ENCODE data around the gene KCNJ11. TPM values are rescaled to one million over a fixed set of nuclear protein-coding genes. Genes with fewer than 3 reads are reported as not detected.

Gene KCNJ11
- total and polyA plus RNA-seq, 2 experiments from 2014 or later = 0.31 to 10.5 TPM

GRCh38 chr11:17389957-17390649 is 1.6 kb upstream of the KCNJ11 start:
- no peaks in the 10 kb centered on the region for H3K9me2 ChIP-seq (replicated peaks; ENCODE audit: insufficient read depth)
- H2AFZ ChIP-seq = no peak overlapping the region
- no peak overlapping the region for H3K27ac ChIP-seq
- no peaks in the 10 kb centered on the region for H3K36me3 ChIP-seq (replicated peaks; ENCODE audit: insufficient read depth, low read depth)
- 71% methylated on average over 10 of the region's 10 CpGs for WGBS (ENCODE audit: low lambda C conversion rate, missing lambda C conversion rate)
- H4K20me1 ChIP-seq (ENCODE audit: insufficient read depth, poor library complexity, severe bottlenecking) = no peaks in the 10 kb centered on the region
- TF ChIP-seq CTCF (IDR thresholded peaks at IDR 0.05; ENCODE audit: poor library complexity) = no peak
- TF ChIP-seq EZH2 (IDR thresholded peaks at IDR 0.05; ENCODE audit: borderline replicate concordance) = no peak
- no peak for TF ChIP-seq EZH2phosphoT487 (IDR thresholded peaks at IDR 0.05; ENCODE audit: low read depth, severe bottlenecking, unreplicated experiment)
- DNase-seq (ENCODE audit: low spot score) = no peak
- peak overlapping the region; percentile 89 for H3K4me2 ChIP-seq
- H3K9me3 ChIP-seq (ENCODE audit: low read depth) = no peaks in the 10 kb centered on the region
- no peaks in the 10 kb centered on the region for H3K4me1 ChIP-seq (ENCODE audit: insufficient read depth)
- H3K27me3 ChIP-seq = no peaks in the 10 kb centered on the region
- no peak overlapping the region for H3K4me3 ChIP-seq
- no peaks in the 10 kb centered on the region for H3K79me2 ChIP-seq

DNA sequence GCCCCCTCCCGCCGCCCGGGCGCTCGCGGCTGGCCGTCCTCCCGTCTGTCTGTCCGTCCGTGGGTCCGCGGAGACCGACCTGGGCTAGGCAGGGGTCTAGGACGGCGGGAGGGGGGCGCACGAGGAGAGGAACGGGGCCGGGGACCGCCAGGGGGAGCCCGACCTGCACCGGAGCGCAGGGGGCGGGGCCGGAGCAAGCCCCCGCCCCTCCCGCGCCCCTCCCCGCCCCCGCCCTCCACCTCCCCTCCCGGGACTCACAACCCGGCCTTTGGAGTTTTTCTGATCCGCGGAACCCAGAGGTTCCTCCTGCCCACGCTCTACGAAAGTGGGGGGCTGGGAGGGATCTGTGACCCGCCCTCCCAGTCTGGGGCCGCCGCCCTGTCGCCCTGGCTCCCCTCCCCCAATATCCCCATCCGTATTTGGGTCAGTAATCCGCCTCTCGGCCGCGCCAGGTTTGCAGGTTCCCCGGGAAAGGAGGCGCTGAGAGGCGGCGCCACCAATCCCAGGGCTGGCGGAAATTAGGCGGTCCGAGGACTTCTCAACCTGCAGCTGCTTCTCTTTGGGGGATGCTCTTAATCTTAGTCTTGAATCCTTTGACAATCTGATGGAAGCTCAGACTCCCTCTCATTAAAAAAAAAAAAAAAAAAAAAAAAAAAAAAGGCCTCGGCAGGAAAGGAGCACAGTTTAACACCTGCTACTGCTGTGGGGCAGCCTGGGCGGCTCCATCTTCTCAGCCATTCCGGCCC is 925 bp upstream of the KCNJ11 start:
- Histone ChIP-seq H3K4me1 (ENCODE audit: insufficient read depth) (no peaks in the 10 kb centered on the region), H3K9me3 (ENCODE audit: low read depth) (no peaks in the 10 kb centered on the region), H3K79me2 (no peaks in the 10 kb centered on the region), H3K4me3 (peak overlapping the region; percentile 49), H2AFZ (peak overlapping the region; percentile 81), H3K36me3 (replicated peaks; ENCODE audit: insufficient read depth, low read depth) (no peaks in the 10 kb centered on the region), H3K27me3 (no peaks in the 10 kb centered on the region), H3K27ac (no peak overlapping the region), H3K4me2 (peak overlapping the region; percentile 89), H4K20me1 (ENCODE audit: insufficient read depth, poor library complexity, severe bottlenecking) (no peaks in the 10 kb centered on the region), H3K9me2 (replicated peaks; ENCODE audit: insufficient read depth) (no peaks in the 10 kb centered on the region)
- peak; percentile 88 for DNase-seq (ENCODE audit: low spot score)
- TF ChIP-seq CTCF (IDR thresholded peaks at IDR 0.05; ENCODE audit: poor library complexity) (peak; percentile 78), EZH2phosphoT487 (IDR thresholded peaks at IDR 0.05; ENCODE audit: low read depth, severe bottlenecking, unreplicated experiment) (no peak)
- WGBS (ENCODE audit: low lambda C conversion rate, missing lambda C conversion rate) = 12% methylated on average over 14 of the region's 55 CpGs

- H3K9me3 ChIP-seq (ENCODE audit: low read depth) = no peaks in the 10 kb centered on the region
- H4K20me1 ChIP-seq (ENCODE audit: insufficient read depth, poor library complexity, severe bottlenecking) = no peaks in the 10 kb centered on the region
- H3K4me2 ChIP-seq = no peak overlapping the region
- no peaks in the 10 kb centered on the region for H3K36me3 ChIP-seq (replicated peaks; ENCODE audit: insufficient read depth, low read depth)
- no peak overlapping the region for H3K4me3 ChIP-seq
- H3K4me1 ChIP-seq (ENCODE audit: insufficient read depth) = no peaks in the 10 kb centered on the region
- H3K27me3 ChIP-seq = no peaks in the 10 kb centered on the region
- no peak overlapping the region for H2AFZ ChIP-seq
- WGBS (ENCODE audit: low lambda C conversion rate, missing lambda C conversion rate) = 98% methylated on average over 19 of the region's 20 CpGs
- H3K27ac ChIP-seq = no peak overlapping the region
- no peaks in the 10 kb centered on the region for H3K79me2 ChIP-seq
- DNase-seq (ENCODE audit: low spot score) = no peak
- TF ChIP-seq CTCF (IDR thresholded peaks at IDR 0.05; ENCODE audit: poor library complexity) = no peak
- no peak for TF ChIP-seq EZH2phosphoT487 (IDR thresholded peaks at IDR 0.05; ENCODE audit: low read depth, severe bottlenecking, unreplicated experiment)
- TF ChIP-seq EZH2 (IDR thresholded peaks at IDR 0.05; ENCODE audit: borderline replicate concordance) = no peak
- H3K9me2 ChIP-seq (replicated peaks; ENCODE audit: insufficient read depth) = no peaks in the 10 kb centered on the region
Observed at GRCh38 chr11:17387811-17388210, 648 bp downstream of the KCNJ11 start.
